CD4-positive, CD25-positive, alpha-beta regulatory T cell (primary cell): ENCODE measurements around the gene SLC38A3. TPM values are rescaled to one million over a fixed set of nuclear protein-coding genes. Genes with fewer than 3 reads are reported as not detected.

ENCODE experiments used
- ATAC-seq, 2 donors: fragments of 150-1000 bp; cut with Tn5 transposase; one replicate each; pipeline ENCODE4 v1.10.0; 2021; ENCODE audit warnings: low read depth in 2 of 2, moderate number of reproducible peaks in 2 of 2, moderate library complexity in 1 of 2
- DNase-seq, 3 donors: peaks; one replicate each; pipeline versions ENCODE4 v3.0.0 to v3.0.0-alpha.2; 2012 to 2022; ENCODE audit warnings: mixed read lengths in 1 of 3
- H3K27ac ChIP-seq: one replicate; pipeline ENCODE4 v1.7.0; 2013; ENCODE audit warnings: mild to moderate bottlenecking, low read length; ENCODE audit not compliant: insufficient read depth, poor library complexity, severe bottlenecking
- H3K27me3 ChIP-seq: one replicate; pipeline ENCODE4 v1.7.0; 2013; ENCODE audit warnings: low read length; ENCODE audit not compliant: control insufficient read depth, insufficient read depth
- H3K36me3 ChIP-seq: one replicate; pipeline ENCODE4 v1.7.0; 2013; ENCODE audit warnings: mild to moderate bottlenecking, low read length, moderate library complexity; ENCODE audit not compliant: control insufficient read depth, insufficient read depth
- H3K4me1 ChIP-seq: 2 replicates; pipeline ENCODE4 v1.7.0; 2013; ENCODE audit warnings: mild to moderate bottlenecking, low read length; ENCODE audit not compliant: insufficient read depth, control insufficient read depth, poor library complexity, severe bottlenecking
- H3K4me3 ChIP-seq: one replicate; pipeline ENCODE4 v1.7.0; 2013; ENCODE audit warnings: low read depth, mild to moderate bottlenecking, low read length, moderate library complexity
- H3K9me3 ChIP-seq, 2 experiments: 1 replicate in 1 of 2; 2 replicates in 1 of 2; pipeline ENCODE4 v1.7.0; 2013; ENCODE audit warnings: low read length in 2 of 2, mild to moderate bottlenecking in 1 of 2, moderate library complexity in 1 of 2; ENCODE audit not compliant: control insufficient read depth in 2 of 2
- H3K27ac Mint-ChIP-seq, 3 donors: one replicate each; pipeline ENCODE4 v1.8.0; 2020 to 2022; ENCODE audit warnings: mild to moderate bottlenecking in 3 of 3, mixed read lengths in 3 of 3, moderate library complexity in 2 of 3
- H3K27me3 Mint-ChIP-seq: one replicate; pipeline ENCODE4 v1.8.0; 2022; ENCODE audit warnings: mild to moderate bottlenecking, mixed read lengths
- H3K36me3 Mint-ChIP-seq: one replicate; pipeline ENCODE4 v1.8.0; 2020; ENCODE audit warnings: mixed read lengths
- H3K4me1 Mint-ChIP-seq, 4 donors: one replicate each; pipeline ENCODE4 v1.8.0; 2020 to 2022; ENCODE audit warnings: mixed read lengths in 4 of 4, mild to moderate bottlenecking in 1 of 4
- H3K4me3 Mint-ChIP-seq, 4 donors: one replicate each; pipeline ENCODE4 v1.8.0; 2020 to 2022; ENCODE audit warnings: mild to moderate bottlenecking in 4 of 4, mixed read lengths in 4 of 4, moderate library complexity in 3 of 4
- H3K9me3 Mint-ChIP-seq, 7 donors: one replicate each; pipeline ENCODE4 v1.8.0; 2020 to 2022; ENCODE audit warnings: mixed read lengths in 7 of 7, mild to moderate bottlenecking in 3 of 7, moderate library complexity in 2 of 7
- polyA plus RNA-seq, 4 donors: library from polyadenylated mRNA; unstranded; fragments of 300-500 nt; fragmentation: Illumina TruSeq; gene quantifications; one replicate each; pipeline ENCODE4 v1.2.3, GENCODE V29; 2021
- total RNA-seq: library from RNA; stranded (reverse); gene quantifications from one replicate; pipeline ENCODE4 v1.2.3, GENCODE V29; 2022

Gene SLC38A3
- total and polyA plus RNA-seq, 5 donors from 2014 or later = not detected

DNA sequence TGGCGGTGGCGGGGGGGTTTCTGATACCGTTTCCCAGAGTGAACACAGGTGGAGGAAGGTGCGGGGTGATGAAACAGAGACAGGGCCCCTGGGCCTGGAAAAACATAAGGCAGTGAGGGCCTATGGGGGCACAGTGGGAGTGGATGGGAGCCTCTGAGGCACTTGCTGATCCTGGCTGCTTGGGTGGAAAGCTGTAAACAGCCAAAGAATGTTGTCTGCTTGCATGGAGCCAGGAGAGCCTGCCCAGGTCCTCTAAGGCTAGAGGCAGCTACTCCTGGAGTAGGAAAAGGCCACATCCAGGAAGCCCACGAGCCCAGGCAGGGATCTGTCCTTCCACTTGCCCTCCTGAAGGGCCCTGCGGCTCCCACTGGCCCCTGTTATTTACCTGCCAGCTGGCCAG is 60.9 kb downstream of the SLC38A3 start:
- Mint-ChIP-seq H3K4me3 (peak overlapping the region in 2 of 4 donors; percentile 25 to 88), H3K27me3 (peaks cover 12% of the 10 kb centered on the region), H3K4me1 (peaks cover 0 to 3% (median 0%) of the 10 kb centered on the region in 4 donors), H3K36me3 (no peaks in the 10 kb centered on the region), H3K27ac (no peak overlapping the region), H3K9me3 (peaks cover 0 to 2% (median 0%) of the 10 kb centered on the region in 7 donors)
- no peaks in the 10 kb centered on the region for H3K36me3 ChIP-seq
- no peak for DNase-seq
- no peaks in the 10 kb centered on the region for H3K4me1 ChIP-seq
- no peak for ATAC-seq
- no peak overlapping the region for H3K4me3 ChIP-seq
- no peaks in the 10 kb centered on the region for H3K9me3 ChIP-seq
- no peaks in the 10 kb centered on the region for H3K27me3 ChIP-seq
- no peak overlapping the region for H3K27ac ChIP-seq

DNA sequence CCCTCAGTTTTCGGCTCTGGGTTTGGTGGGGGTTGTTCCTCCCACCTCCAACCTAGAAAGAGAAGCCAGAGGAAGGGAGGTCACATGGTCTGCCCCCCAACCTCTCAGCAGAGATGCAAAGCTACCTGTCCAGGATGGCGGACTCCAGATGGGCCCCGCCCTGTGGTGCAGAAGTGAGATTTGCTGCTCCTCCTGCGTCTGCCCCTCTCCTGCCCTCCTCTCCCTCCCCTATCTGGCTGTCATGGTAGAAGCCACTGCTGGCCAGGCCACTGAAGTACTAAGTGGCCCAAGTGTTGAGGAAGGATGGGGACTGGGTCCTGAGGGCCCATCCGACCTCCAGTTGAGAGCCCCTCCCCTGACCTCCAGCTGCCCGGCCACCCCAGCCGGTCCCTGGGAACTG is 61.8 kb downstream of the SLC38A3 start:
- H3K4me3 Mint-ChIP-seq = no peak overlapping the region
- H3K9me3 Mint-ChIP-seq = peaks cover 0 to 2% (median 0%) of the 10 kb centered on the region in 7 donors
- peaks cover 18% of the 10 kb centered on the region for H3K27me3 Mint-ChIP-seq
- no peak overlapping the region for H3K27ac Mint-ChIP-seq
- no peaks in the 10 kb centered on the region for H3K36me3 Mint-ChIP-seq
- ATAC-seq (no peak), DNase-seq (no peak)
- Histone ChIP-seq H3K27me3 (no peaks in the 10 kb centered on the region), H3K9me3 (no peaks in the 10 kb centered on the region), H3K4me1 (no peaks in the 10 kb centered on the region), H3K27ac (no peak overlapping the region), H3K4me3 (no peak overlapping the region), H3K36me3 (no peaks in the 10 kb centered on the region)
- peaks cover 0 to 4% (median 1%) of the 10 kb centered on the region in 4 donors for H3K4me1 Mint-ChIP-seq

GRCh38 chr3:50267280-50267913 is 62.3 kb downstream of the SLC38A3 start:
- no peak for DNase-seq
- no peak overlapping the region for H3K27ac Mint-ChIP-seq

GRCh38 chr3:50268276-50268675 is 63.2 kb downstream of the SLC38A3 start:
- ATAC-seq (no peak), DNase-seq (no peak)
- H3K9me3 Mint-ChIP-seq = peaks cover 0 to 2% (median 0%) of the 10 kb centered on the region in 7 donors
- Histone ChIP-seq H3K27ac (no peak overlapping the region), H3K9me3 (no peaks in the 10 kb centered on the region), H3K4me3 (no peak overlapping the region), H3K36me3 (no peaks in the 10 kb centered on the region), H3K27me3 (no peaks in the 10 kb centered on the region), H3K4me1 (peaks cover 4% of the 10 kb centered on the region)
- peaks cover 0 to 10% (median 6%) of the 10 kb centered on the region in 4 donors for H3K4me1 Mint-ChIP-seq
- no peaks in the 10 kb centered on the region for H3K36me3 Mint-ChIP-seq
- no peak overlapping the region for H3K4me3 Mint-ChIP-seq
- H3K27me3 Mint-ChIP-seq = peaks cover 28% of the 10 kb centered on the region
- no peak overlapping the region for H3K27ac Mint-ChIP-seq

More at GRCh38 chr3:50267280-50267913, 62.3 kb downstream of the SLC38A3 start:
- no peaks in the 10 kb centered on the region for H3K27me3 ChIP-seq
- no peaks in the 10 kb centered on the region for H3K36me3 ChIP-seq
- H3K4me1 Mint-ChIP-seq = peaks cover 0 to 5% (median 1%) of the 10 kb centered on the region in 4 donors
- ATAC-seq = no peak
- no peaks in the 10 kb centered on the region for H3K4me1 ChIP-seq
- H3K27ac ChIP-seq = no peak overlapping the region
- peaks cover 0 to 2% (median 0%) of the 10 kb centered on the region in 7 donors for H3K9me3 Mint-ChIP-seq
- H3K36me3 Mint-ChIP-seq = no peaks in the 10 kb centered on the region
- H3K9me3 ChIP-seq = no peaks in the 10 kb centered on the region
- H3K27me3 Mint-ChIP-seq = peaks cover 22% of the 10 kb centered on the region
- H3K4me3 Mint-ChIP-seq = no peak overlapping the region
- H3K4me3 ChIP-seq = no peak overlapping the region

DNA sequence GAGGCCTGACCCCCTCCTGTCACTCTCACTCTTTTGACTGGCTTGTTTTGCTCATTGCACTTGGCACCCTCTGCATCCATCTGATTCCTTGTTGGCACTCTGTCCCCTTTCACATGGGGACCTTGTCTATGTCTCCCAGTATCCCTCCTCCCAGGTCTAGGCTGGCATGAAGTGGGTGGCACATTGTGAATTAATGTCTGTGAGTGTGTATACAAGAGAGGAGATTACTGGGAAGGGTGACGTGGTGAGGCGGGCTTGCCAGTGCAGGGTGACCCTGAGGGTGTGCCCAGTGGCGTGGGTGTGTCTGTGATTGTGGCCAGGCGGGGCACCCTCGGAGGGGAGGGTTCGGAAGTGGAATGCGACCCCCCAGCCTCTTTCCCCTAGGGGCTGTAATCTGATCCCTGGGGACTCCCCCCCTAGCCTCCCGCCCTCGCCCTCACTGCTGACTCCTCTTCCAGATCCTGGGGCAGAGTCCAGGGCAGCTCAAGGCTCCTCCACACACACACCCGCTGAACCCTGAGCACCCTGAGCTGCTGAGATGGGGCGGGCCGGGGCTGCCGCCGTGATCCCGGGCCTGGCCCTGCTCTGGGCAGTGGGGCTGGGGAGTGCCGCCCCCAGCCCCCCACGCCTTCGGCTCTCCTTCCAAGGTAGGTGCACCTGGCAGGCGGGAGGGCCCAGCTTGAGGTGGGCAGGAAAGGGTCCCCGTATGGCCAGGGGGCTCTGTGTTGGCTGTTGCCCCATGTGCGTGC is 63.8 kb downstream of the SLC38A3 start, which contains the start of gene SEMA3B:
Gene SEMA3B (plus strand): TSS at position 445 of the 749 bp plus-strand sequence. CDS start 94 bp downstream, at position 539.
- H3K27me3 Mint-ChIP-seq = peaks cover 28% of the 10 kb centered on the region
- DNase-seq (no peak), ATAC-seq (no peak)
- peaks cover 0 to 2% (median 0%) of the 10 kb centered on the region in 7 donors for H3K9me3 Mint-ChIP-seq
- Histone ChIP-seq H3K4me3 (no peak within 1 kb of the TSS), H3K27me3 (no peaks in the 10 kb centered on the region), H3K9me3 (no peaks in the 10 kb centered on the region), H3K27ac (no peak within 1 kb of the TSS), H3K36me3 (no peaks in the 10 kb centered on the region), H3K4me1 (peaks cover 8% of the 10 kb centered on the region)
- peaks cover 0 to 10% (median 7%) of the 10 kb centered on the region in 4 donors for H3K4me1 Mint-ChIP-seq
- H3K4me3 Mint-ChIP-seq = no peak within 1 kb of the TSS
- H3K27ac Mint-ChIP-seq = peak within 1 kb of the TSS in 1 of 3 donors; percentile 74
- no peaks in the 10 kb centered on the region for H3K36me3 Mint-ChIP-seq

GRCh38 chr3:50269460-50269859 is 64.4 kb downstream of the SLC38A3 start:
- Mint-ChIP-seq H3K27me3 (peaks cover 30% of the 10 kb centered on the region), H3K36me3 (no peaks in the 10 kb centered on the region), H3K4me3 (no peak overlapping the region), H3K27ac (no peak overlapping the region), H3K4me1 (peaks cover 0 to 16% (median 11%) of the 10 kb centered on the region in 4 donors), H3K9me3 (peaks cover 0 to 2% (median 0%) of the 10 kb centered on the region in 7 donors)
- Histone ChIP-seq H3K9me3 (no peaks in the 10 kb centered on the region), H3K27me3 (peaks cover 4% of the 10 kb centered on the region), H3K36me3 (no peaks in the 10 kb centered on the region), H3K27ac (no peak overlapping the region), H3K4me1 (peaks cover 14% of the 10 kb centered on the region), H3K4me3 (no peak overlapping the region)
- no peak for ATAC-seq
- no peak for DNase-seq

DNA sequence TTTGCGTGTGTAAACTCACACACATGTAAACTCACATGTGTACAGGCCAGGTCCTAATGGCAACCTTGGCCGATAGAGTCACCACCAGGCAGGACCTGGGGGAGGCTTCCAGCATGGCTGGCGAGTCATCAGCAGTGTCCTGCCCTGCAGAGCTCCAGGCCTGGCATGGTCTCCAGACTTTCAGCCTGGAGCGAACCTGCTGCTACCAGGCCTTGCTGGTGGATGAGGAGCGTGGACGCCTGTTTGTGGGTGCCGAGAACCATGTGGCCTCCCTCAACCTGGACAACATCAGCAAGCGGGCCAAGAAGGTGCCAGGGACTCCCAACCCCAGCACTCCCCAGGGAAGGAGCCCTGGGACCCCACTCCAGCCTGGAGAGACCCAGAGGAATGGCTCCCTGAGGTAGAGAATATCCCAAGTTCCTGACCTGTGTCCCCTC is 64.9 kb downstream of the SLC38A3 start:
- ATAC-seq (no peak), DNase-seq (no peak)
- Mint-ChIP-seq H3K36me3 (no peaks in the 10 kb centered on the region), H3K27ac (peak overlapping the region in 1 of 3 donors; percentile 74), H3K9me3 (peaks cover 0 to 2% (median 0%) of the 10 kb centered on the region in 7 donors), H3K27me3 (peaks cover 36% of the 10 kb centered on the region), H3K4me1 (peaks cover 0 to 18% (median 14%) of the 10 kb centered on the region in 4 donors), H3K4me3 (no peak overlapping the region)
- Histone ChIP-seq H3K36me3 (no peaks in the 10 kb centered on the region), H3K9me3 (no peaks in the 10 kb centered on the region), H3K4me3 (no peak overlapping the region), H3K27me3 (peaks cover 6% of the 10 kb centered on the region), H3K27ac (no peak overlapping the region), H3K4me1 (peaks cover 15% of the 10 kb centered on the region)
